Measurements from ENCODE around the gene NKAIN4. TPM values are rescaled to one million over a fixed set of nuclear protein-coding genes. Genes with fewer than 3 reads are reported as not detected.

The NKAIN4 gene
- total RNA-seq: not detected
- long read RNA-seq: 0 reads

DNA sequence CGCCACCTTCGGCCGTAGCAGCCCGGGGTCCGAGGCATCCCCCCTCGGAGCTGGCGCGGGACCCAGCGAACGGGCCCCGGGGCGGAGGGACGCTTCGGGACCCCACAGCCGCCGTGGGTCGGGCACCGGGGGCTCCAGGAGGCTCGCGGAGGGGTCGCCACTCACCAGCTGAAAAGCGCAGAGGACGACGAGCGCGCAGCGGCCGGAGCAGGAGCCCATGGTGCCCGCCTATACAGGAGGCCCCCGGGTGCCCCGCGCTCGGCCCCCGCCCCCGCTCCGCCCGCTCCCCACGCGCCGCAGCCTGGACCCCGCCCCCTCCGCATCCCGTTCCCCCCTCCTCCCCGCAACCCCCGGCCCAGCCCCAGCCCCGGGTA is at the start of gene NKAIN4:
Gene NKAIN4 (minus strand): TSS at position 232 of the 374 bp plus-strand sequence. CDS start 13 bp downstream, at position 219.
- ATAC-seq (no peak), DNase-seq (no peak)
- intact Hi-C loops (cut with micrococcal nuclease): no loop called here

DNA sequence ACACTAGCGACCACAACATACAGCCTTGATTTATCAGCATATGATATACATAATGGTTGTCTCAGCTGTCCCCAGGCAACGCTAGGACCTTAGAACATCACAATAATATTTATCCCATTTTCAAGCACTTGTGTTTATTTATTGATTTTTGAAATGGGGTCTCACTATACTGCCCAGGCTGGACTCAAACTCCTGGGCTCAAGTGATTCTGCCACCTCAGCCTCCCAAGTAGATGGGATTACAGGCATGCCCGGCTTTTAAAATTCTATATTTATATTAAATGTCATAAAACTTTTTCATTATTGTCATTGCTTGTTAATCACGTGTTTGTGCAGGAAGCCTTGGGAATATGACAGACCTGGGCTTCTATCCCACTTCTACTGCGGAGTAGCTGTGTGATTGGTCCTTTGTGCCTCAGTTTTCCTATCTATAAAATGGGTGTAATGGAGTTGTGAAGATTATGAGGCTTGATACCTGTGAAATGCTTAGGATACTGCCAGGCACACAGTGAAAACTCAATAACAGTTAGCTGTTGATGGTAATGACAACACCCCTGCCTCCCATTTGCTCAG is 48.9 kb upstream of the NKAIN4 start:
- ATAC-seq: no peak
- intact Hi-C loops (cut with micrococcal nuclease): no loop called here
- DNase-seq: no peak

DNA sequence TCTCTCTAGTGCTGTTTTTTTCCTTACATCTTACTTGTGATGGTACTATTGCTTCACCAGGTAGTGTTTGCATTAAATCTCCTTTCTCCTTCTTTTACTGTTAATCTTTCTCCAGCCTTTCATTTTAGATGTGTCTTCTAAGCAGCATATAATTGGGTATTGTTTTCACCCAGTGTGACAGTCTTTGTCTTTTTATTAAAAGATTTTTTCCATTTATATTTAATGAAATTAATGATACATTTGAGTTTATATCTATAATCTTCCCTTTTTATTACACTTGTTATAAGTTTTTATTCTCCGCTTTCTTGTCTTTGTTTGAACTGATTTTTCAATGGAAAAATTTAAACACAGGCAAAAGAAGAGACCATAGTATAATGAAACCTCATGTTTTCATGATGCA is 47.4 kb upstream of the NKAIN4 start:
- DNase-seq (no peak), ATAC-seq (no peak)
- intact Hi-C loops (cut with micrococcal nuclease): no loop called here

DNA sequence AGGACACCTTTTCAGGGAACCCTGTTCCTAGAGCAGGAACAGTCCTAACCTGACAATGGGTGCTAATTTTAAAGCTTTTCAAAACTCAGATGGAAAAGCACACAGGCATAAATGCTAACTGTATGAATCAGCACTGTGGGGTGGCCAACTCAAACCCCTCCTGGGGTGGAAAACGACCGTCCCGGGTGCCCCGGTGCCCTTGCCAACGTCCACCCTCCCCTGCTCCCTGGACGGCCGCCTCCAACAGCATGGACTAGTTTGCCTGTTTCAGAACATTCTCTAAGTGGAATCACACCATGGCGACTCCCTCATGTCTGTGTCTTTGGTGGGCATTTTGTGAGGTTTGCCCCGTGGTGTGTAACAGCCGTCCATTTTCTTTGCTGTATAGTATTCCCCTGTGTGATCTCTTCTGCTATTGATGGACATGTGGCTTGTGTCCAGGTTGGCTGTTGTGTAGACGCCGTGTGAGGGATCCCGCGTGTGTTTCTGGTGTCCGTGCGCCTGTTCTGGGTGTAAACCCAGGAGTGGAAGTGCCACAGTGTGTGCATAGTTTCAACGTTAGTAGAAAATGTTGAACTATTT is 44.6 kb upstream of the NKAIN4 start:
- DNase-seq (no peak), ATAC-seq (no peak)
- intact Hi-C loops (cut with micrococcal nuclease): no loop called here

DNA sequence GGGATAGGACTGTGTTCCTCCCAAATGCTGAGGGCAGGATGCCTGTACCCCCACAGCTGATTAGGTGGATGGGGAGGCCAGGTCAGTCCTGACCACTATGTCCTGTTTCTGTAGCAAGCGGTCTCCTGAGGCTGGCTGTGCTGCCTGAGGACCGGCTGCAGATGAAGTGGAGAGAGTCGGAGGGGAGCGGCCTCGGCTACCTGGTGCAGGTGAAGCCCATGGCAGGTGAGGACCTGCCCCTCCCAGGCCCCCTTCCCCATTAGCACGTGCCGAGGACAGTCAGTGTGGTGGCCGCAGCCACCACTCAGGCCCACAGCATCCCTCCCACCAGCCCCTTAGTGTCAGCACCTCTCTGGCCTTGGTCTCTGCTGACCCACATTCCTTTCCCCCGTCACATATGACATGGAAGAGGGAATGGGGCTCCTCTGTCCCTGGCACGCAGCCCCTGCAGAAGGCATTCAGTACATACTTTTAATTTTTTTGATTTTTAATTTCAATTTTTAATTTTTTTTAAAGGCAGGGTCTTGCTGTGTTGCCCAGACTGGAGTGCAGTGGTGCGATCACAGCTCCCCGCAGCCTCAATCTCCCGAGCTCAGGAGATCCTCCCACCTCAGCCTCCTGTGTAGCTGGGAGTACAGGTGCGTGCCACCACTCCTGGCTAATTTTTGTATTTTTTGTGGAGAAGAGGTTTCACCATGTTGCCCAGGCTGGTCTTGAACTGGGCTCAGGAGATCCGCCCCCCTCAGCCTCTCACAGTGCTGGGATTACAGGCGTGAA is 43.7 kb upstream of the NKAIN4 start:
- intact Hi-C loops (cut with micrococcal nuclease): no loop called here
- ATAC-seq: no peak

DNA sequence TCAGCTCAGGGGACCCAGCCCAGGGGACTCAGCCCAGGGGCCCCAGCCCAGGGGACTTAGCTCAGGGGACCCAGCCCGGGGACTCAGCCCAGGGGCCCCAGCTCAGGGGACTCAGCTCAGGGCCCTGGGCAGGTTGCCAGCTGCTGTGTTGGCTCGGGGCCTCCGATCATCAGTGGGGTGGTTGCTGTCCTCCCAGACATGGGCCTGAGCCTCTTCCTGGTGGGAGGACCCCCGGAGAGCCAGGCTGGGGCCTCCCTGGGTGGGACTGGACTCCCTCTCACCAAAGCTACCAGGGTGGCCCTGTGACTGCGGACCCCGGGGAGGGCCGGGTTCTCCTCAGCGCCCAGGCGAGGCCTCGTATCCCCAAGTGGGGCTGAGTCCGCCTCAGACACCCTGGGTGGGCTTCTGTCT is 43.1 kb upstream of the NKAIN4 start:
- intact Hi-C loops (cut with micrococcal nuclease): no loop called here
- no peak for DNase-seq
- ATAC-seq: no peak

More for the DNA sequence above, 43.7 kb upstream of the NKAIN4 start:
- no peak for DNase-seq

DNA sequence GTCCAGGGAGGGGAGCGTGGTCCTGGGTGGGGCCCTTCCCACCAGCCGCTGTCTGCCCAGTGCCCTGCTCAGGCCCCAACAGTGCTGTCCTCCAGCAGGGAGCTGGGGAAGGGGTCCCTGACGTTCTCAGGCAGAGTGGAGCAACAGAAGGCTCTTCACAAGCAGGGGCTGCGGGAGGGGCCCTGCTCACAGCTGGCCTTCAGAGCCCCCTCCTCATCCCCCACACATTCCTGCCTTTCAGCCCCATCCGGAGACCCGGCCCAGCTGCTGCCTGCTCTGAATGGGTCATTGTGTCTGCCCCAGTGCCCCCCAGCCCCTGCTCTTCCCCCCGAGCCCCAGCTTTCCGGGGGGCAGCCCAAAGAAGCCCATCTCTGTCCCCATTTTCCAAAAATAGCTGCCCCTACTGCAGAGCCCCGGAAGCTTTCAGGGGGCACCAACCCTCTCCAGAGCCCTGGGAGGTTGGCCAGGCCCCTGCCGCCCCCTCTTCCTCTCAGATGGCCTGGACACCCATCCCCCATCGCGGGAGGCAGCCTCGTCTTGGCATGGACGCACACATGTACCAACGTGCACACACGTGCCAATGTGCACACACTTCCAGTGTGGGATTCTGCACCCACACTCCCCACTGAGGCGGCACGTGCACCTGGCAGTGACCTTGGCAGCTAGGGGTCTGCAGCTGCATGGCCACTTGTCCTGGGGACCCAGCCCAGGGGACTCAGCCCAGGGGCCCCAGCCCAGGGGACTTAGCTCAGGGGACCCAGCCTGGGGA is 42.5 kb upstream of the NKAIN4 start:
- ATAC-seq: no peak
- DNase-seq: no peak

DNA sequence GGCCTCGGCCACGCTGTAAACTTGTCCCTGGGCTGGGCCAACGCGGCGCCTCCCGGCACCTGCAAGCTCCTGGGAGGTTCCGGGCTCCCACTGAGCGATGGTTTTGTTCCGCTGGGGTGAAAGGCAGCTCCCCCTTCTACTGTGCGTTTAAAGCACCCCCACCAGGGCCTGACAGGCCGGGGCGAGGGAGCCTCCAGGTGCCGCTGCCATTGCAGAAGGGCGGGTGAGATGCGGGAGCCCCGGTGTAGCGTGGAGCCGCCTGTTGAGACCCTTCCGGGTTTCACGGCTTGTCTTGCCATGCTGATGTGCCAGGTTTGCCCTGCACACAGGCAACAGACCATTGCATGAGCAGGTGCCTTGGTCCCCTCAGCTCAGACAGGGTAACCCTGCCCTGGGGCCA is 41.6 kb upstream of the NKAIN4 start:
- intact Hi-C loops (cut with micrococcal nuclease): no loop called here
- ATAC-seq: no peak
- DNase-seq: no peak

More for the DNA sequence above, 42.5 kb upstream of the NKAIN4 start:
- intact Hi-C loops (cut with micrococcal nuclease): no loop called here

DNA sequence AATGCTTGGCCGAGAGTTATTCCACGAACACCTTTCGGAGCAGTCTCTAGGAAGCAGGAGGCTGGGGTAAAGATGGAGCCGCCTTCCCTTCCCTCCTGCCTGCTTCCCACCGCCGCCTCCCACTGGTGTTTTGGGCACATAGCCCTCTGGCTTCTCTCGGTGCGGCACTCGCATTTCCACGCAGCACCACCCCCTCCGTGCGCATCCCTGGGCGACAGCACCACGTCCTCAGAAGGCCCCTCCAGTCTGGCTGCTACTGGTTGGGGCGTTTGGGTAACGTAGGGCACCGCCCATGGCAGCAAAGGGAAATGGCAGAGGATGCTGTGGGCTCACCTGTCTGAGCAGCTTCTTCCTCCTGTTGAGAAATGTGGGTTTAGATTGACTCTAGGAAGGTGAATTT is 41.2 kb upstream of the NKAIN4 start:
- intact Hi-C loops (cut with micrococcal nuclease): no loop called here
- ATAC-seq: no peak

DNA sequence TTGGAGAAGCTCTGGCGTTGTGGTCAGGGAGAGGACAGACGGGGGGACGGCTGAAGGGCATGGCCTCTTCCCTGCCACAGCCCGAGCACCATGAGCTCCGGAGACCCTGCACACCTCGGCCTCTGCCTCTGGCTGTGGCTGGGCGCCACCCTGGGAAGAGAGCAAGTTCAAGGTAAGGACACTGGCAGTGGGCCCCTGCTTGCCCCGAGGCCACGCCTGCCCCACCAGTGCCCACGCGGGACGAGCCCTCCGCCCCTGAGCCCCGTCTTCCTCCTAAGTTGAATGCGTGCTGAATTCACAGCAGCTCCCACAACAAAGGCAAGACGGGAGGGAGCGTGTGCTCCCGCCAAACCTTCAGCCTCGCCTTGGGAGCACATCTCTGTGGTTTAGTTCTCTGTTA is 40.8 kb upstream of the NKAIN4 start:
- no peak for ATAC-seq
- no peak for DNase-seq
- intact Hi-C loops (cut with micrococcal nuclease): no loop called here

More for the DNA sequence above, 41.2 kb upstream of the NKAIN4 start:
- no peak for DNase-seq

DNA sequence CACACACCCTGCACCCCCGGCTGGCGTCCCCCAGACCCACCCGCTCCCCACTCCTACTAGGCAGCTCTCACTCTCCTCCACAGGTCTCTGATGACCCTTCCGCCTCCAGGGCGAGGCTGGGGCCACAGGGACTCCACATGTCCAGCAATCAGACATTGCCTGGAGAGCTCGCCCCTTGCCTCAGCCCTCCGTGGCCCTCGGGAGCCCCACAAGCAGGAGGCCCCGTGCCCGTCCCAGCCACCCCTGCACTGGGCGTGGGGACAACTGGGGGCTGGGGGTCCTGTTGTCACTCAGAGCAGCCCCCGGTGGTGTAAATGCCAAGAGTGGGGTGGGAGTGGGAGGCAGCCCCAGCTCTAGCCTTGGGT is 40.3 kb upstream of the NKAIN4 start:
- DNase-seq (no peak), ATAC-seq (no peak)
- intact Hi-C loops (cut with micrococcal nuclease): no loop called here

DNA sequence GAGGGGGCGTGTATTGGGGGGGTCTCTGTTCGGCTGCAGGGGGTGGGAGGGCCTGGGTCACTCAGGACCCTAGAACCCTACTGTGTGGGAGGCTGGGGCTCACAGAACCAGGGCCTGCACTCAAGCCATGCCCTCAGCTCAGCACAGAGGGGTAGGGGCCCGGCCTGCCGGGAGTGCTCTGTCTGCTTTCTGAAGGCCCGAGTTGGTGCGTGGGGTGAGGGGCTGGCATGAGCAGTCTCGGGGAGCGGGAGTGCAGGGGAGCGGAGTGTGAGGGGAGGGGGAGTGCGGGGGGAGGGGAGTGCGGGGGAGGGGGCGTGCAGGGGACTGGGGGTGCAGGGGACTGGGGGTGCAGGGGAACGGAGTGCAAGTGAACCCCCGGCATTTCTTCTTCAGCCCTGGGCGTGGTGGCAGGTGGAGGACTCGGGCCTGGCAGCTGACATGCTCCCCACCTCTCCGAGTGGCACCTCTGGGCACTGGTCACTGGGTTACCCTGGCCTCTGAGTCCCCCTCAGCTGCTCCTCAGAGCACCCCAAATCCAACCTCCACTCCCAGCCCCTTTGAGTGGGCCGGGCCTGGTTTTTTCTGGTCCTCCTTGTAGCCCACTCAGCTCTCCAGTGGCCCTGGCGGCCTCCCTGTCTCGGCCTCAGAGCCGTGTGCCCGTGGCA is 39.7 kb upstream of the NKAIN4 start:
- no peak for DNase-seq
- intact Hi-C loops (cut with micrococcal nuclease): no loop called here

DNA sequence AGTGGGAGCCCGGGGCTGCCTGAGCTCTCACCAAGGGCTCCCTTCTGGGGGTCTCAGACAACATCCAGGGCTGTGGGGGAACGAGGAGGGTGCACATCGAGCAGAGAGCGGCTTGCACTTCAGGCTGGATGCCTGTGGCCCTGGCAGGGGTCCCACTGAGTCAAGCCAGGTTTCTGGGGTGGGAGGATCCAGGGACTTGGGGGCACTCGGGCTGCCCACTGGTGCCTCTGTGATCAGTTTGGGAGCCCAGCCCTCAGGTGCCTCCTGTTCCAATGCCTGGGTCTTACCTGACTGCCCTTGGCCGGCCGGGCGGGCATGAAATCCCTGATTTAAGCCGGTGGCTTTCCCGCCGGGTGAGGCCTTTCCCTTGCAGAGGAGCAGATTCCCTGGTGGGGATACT is 39.2 kb upstream of the NKAIN4 start:
- ATAC-seq: no peak
- intact Hi-C loops (cut with micrococcal nuclease): no loop called here
- no peak for DNase-seq

More for the DNA sequence above, 39.7 kb upstream of the NKAIN4 start:
- no peak for ATAC-seq

DNA sequence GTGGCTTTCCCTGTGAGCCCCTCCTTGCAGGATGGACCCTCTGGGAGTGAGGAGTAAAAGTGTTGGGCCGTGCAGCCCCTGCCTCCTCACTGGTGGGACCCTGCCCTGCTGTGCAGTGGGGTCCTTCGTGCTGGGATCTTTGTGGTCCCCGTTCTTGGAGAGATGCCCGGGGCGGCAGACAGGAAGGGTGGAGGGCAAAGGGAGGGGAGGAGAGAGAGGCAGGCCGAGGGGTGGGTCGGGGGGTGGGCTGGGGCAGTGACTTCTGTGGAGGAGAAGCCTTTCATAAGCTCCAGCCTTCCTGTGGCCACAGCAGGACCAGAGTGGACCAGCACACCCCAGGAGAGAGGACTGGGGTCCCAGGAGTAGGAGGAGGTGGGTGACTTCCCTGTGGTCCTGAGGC is 38.6 kb upstream of the NKAIN4 start, which contains the start of gene COL20A1:
Gene COL20A1 (plus strand): TSS at position 283 of the 400 bp plus-strand sequence. CDS start 1,922 bp downstream, outside the sequence.
- no peak for DNase-seq
- intact Hi-C loops (cut with micrococcal nuclease): no loop called here
- no peak for ATAC-seq

DNA sequence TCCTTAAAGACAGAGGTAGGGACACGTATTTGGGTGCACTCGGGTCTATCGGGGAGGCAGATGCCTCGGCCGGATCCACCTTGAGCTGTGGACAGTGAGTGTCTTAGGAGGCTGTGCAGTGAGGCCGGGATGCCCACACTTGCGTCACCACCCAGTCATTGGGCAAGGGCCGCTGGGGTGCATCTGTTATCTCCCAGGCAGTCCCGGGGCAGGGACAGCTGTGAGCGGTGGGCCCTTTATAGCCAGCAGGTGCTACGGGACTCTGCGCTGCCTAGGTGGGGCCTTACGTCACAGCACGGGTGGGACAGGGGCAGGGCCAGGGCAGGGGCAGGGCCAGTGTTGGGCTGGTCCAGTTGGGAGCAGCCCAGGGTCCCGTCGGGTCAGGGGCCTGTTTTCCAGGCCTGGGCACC is 38.0 kb upstream of the NKAIN4 start:
- no peak for DNase-seq
- ATAC-seq: no peak
- intact Hi-C loops (cut with micrococcal nuclease): no loop called here

DNA sequence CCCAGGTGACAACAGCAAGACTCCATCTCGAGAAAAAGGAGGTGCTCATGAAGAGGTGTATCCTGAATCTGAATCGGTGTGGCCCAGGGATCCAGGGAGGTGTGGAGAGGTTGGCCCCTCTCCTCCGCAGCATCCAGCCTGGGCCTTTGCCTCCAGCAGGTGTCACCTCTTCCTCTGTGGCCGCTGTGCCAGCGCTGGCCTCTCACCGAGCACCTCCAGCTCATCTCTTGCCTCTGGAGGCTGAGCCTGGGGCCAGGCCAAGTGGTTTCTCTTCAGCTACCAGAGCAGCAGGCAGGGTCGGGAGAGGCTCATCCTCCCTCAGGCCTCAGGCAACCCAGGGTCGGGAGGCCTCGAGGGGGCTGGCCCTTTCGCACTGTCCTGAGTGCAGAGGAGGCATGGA is 37.5 kb upstream of the NKAIN4 start:
- ATAC-seq (no peak), DNase-seq (no peak)
- intact Hi-C loops (cut with micrococcal nuclease): no loop called here

DNA sequence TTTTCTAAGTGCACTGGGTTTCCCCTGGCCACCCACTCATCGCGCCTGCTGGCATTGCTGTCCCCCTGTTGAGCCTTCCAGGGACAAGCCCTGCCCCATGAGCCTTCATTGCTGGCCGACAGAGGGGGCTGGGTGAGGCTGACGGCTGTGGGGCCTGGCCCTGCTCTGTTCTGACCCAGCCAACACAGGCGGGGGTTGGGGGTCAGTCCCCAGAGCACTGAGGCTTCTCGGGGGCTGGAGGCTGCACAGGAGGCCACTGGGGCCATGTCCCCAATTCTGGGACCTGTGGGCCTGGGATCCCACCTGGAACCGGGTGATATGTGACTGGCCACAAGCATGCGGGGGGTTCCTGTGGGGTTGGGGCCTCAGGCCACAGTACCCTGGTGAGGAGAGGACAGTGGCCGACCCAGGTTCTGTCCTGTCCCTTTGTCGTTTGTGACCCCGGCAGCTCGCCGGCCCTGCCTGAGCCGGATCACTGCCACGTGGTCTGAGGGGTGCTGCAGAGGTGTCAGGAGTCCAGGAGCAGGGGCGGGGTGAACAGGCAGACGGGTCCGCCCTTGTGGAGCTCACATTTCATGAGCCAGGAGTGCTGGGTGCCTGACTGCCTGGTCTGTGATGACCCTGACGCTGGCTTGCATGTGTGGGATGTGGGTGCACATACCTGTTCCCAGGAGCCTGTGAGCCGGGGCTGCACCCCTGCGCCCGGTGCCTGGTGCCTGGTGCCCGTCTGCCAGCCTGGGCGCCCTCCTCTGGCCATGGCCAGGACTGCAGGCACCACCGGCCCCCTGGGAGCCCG is 36.6 kb upstream of the NKAIN4 start:
- peak; percentile 42 for ATAC-seq
- intact Hi-C loops (cut with micrococcal nuclease): no loop called here
- DNase-seq: peak; percentile 58

DNA sequence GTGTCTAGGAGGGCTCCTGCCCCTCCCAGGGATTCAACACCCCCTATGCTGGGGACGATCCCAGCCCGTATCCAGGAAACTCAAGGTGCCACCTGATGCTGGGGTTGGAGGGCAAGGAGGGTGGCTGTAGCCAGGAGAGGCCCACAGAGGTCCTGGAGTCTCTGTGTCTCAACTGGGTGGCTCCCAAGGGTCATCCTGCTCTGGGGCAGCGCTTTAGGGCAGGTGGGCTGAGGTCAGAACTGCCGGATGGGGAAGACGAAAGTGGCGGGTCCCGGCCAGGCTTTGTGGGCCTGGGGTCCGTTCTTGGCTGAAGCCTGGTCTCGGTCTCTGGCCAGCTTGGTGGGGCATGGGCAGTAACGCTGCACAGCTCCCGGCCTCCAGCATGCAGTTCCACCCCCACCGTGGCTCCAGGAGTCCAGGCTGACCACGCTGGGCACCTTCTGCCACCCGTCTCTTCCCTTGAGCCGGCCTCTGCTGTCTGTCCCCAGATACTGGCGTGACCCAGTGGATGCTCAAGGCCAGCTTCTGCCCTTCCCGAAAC is 35.9 kb upstream of the NKAIN4 start:
- ATAC-seq: no peak
- intact Hi-C loops (cut with micrococcal nuclease): no loop called here
- DNase-seq: no peak

Data from left ventricle myocardium superior (tissue), 1 donor.